CD14-positive monocyte (primary cell): Measurements from ENCODE around the gene CDH4. TPM values are rescaled to one million over a fixed set of nuclear protein-coding genes. Genes with fewer than 3 reads are reported as not detected.

Source experiments
- DNase-seq, 3 donors: peaks; one replicate each; pipeline ENCODE4 v3.0.0-alpha.2; 2011 to 2022
- H2AFZ ChIP-seq: 2 replicates; pipeline ENCODE4 v1.6.0; 2012; ENCODE audit warnings: mild to moderate bottlenecking, low read depth, low read length, inconsistent platforms; ENCODE audit not compliant: insufficient read depth, poor library complexity, severe bottlenecking
- H3K27ac ChIP-seq, 2 donors: 1 replicate in 1 of 2; 2 replicates in 1 of 2; pipeline ENCODE4 v1.5.1; 2012 to 2013; ENCODE audit warnings: low read length in 2 of 2, control low read depth in 1 of 2, inconsistent platforms in 1 of 2, low read depth in 1 of 2, mild to moderate bottlenecking in 1 of 2
- H3K27me3 ChIP-seq, 2 donors: one replicate each; pipeline versions ENCODE4 v1.6.0 to v1.6.1; 2011 to 2013; ENCODE audit warnings: low read length in 2 of 2; ENCODE audit not compliant: control insufficient read depth in 2 of 2, insufficient read depth in 2 of 2
- H3K36me3 ChIP-seq, 2 donors: replicated peaks in 1 of 2; 1 replicate in 1 of 2; 2 replicates in 1 of 2; pipeline versions ENCODE4 v1.5.1 to v1.6.1; 2012 to 2013; ENCODE audit warnings: low read length in 2 of 2, control low read depth in 1 of 2, inconsistent platforms in 1 of 2, mild to moderate bottlenecking in 1 of 2; ENCODE audit not compliant: insufficient read depth in 2 of 2, control insufficient read depth in 1 of 2
- H3K4me1 ChIP-seq, 2 donors: 1 replicate in 1 of 2; 2 replicates in 1 of 2; pipeline versions ENCODE4 v1.5.1 to v1.6.1; 2012 to 2013; ENCODE audit warnings: low read length in 2 of 2, control low read depth in 1 of 2, inconsistent platforms in 1 of 2, mild to moderate bottlenecking in 1 of 2, moderate library complexity in 1 of 2; ENCODE audit not compliant: insufficient read depth in 2 of 2, control insufficient read depth in 1 of 2
- H3K4me2 ChIP-seq: replicated peaks from 2 replicates; pipeline ENCODE3; 2012; ENCODE audit warnings: low read length, moderate library complexity, mild to moderate bottlenecking; ENCODE audit not compliant: poor library complexity, severe bottlenecking; ENCODE audit errors: extremely low read depth
- H3K4me3 ChIP-seq, 3 experiments: fragments of 200-600 bp in 1 of 3; sonication (generic) in 1 of 3; replicated peaks in 1 of 3; 1 replicate in 2 of 3; 2 replicates in 1 of 3; pipeline ENCODE4 v1.5.1; 2011 to 2013; ENCODE audit warnings: low read length in 3 of 3, mild to moderate bottlenecking in 3 of 3, control low read depth in 2 of 3, low read depth in 2 of 3, inconsistent platforms in 1 of 3, moderate library complexity in 1 of 3
- H3K79me2 ChIP-seq: 2 replicates; pipeline ENCODE4 v1.6.0; 2012; ENCODE audit warnings: mild to moderate bottlenecking, control low read depth, inconsistent platforms, low read length, moderate library complexity; ENCODE audit not compliant: insufficient read depth
- H3K9ac ChIP-seq: 2 replicates; pipeline ENCODE4 v1.6.0; 2017; ENCODE audit warnings: low read length, mild to moderate bottlenecking; ENCODE audit not compliant: insufficient read depth, poor library complexity, severe bottlenecking
- H3K9me3 ChIP-seq, 2 donors: replicated peaks in 1 of 2; 1 replicate in 1 of 2; 2 replicates in 1 of 2; pipeline versions ENCODE4 v1.5.1 to v1.6.1; 2012 to 2013; ENCODE audit warnings: low read length in 2 of 2, control low read depth in 1 of 2; ENCODE audit not compliant: control insufficient read depth in 1 of 2, insufficient read depth in 1 of 2
- H4K20me1 ChIP-seq: 2 replicates; pipeline ENCODE4 v1.6.0; 2012; ENCODE audit warnings: mild to moderate bottlenecking, low read length, control low read depth, moderate library complexity; ENCODE audit not compliant: insufficient read depth
- H3K27ac Mint-ChIP-seq, 7 donors: one replicate each; pipeline ENCODE4 v1.8.0; 2020; ENCODE audit warnings: mild to moderate bottlenecking in 7 of 7, mixed read lengths in 7 of 7, moderate library complexity in 6 of 7, inconsistent platforms in 2 of 7
- H3K27me3 Mint-ChIP-seq, 3 donors: one replicate each; pipeline ENCODE4 v1.8.0; 2021 to 2022; ENCODE audit warnings: low read depth in 3 of 3, mild to moderate bottlenecking in 3 of 3, mixed read lengths in 3 of 3, moderate library complexity in 3 of 3, inconsistent platforms in 1 of 3
- H3K36me3 Mint-ChIP-seq, 2 donors: one replicate each; pipeline ENCODE4 v1.8.0; 2020; ENCODE audit warnings: mixed read lengths in 2 of 2, inconsistent platforms in 1 of 2, mild to moderate bottlenecking in 1 of 2
- H3K4me1 Mint-ChIP-seq: one replicate; pipeline ENCODE4 v1.8.0; 2020; ENCODE audit warnings: mild to moderate bottlenecking, mixed read lengths
- H3K4me3 Mint-ChIP-seq, 2 donors: one replicate each; pipeline ENCODE4 v1.8.0; 2020; ENCODE audit warnings: mild to moderate bottlenecking in 2 of 2, mixed read lengths in 2 of 2, moderate library complexity in 1 of 2
- H3K9me3 Mint-ChIP-seq, 7 donors: one replicate each; pipeline ENCODE4 v1.8.0; 2020 to 2022; ENCODE audit warnings: mixed read lengths in 7 of 7, mild to moderate bottlenecking in 6 of 7, moderate library complexity in 6 of 7, inconsistent platforms in 2 of 7
- WGBS: methylation state at CpG from one replicate; pipeline ENCODE4 v1.1.5; 2013; ENCODE audit warnings: missing lambda C conversion rate; ENCODE audit not compliant: insufficient coverage; 5-methylcytosine and 5-hydroxymethylcytosine counted together
- intact Hi-C, 2 donors: fragments of 100-400 bp; cut with micrococcal nuclease; formaldehyde crosslinking; loops; one replicate each; pipeline versions ENCODE4 v1.15.0 to v1.15.1; 2023
- polyA plus RNA-seq, 3 donors: library from polyadenylated mRNA; depleted of rRNA in 1 of 3; unstranded in 2 of 3; stranded (reverse) in 1 of 3; fragments of 300-500 nt in 2 of 3; fragments of >200 nt in 1 of 3; fragmentation: Illumina TruSeq in 2 of 3; gene quantifications; 1 replicate in 2 of 3; 2 replicates in 1 of 3; pipeline ENCODE4 v1.2.3, GENCODE V29; 2012 to 2021
- TF ChIP-seq, protein P1 (sequence below): fragments of 200-600 bp; IDR thresholded peaks from one replicate; pipeline ENCODE4 v1.8.0; 2022; ENCODE audit warnings: antibody characterized with exemption, mild to moderate bottlenecking

The CDH4 gene
- polyA plus RNA-seq, 3 donors, result not detected

DNA sequence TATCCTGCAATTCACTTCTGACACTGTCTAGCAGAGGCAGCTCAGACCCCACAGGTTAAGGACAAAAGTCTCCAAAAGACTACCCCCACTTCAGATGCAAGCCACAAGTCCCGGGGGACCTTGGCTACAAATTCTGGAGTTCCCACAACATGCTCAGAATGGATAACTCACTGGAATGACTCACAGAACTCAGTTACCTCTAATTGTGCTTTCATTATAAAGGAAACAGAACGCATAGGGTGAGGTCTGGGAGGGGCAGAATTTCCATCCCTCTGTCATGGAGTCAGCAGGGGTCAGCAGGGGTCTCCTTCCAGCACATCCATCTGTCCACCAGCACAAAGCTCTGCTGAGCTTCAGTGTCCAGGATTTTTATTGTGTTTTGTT is 184.2 kb downstream of the CDH4 start:
- H4K20me1 ChIP-seq, result no peaks in the 10 kb centered on the region
- no peak overlapping the region for H3K4me3 ChIP-seq
- Mint-ChIP-seq H3K36me3 (no peaks in the 10 kb centered on the region), H3K27ac (peak overlapping the region in 1 of 7 donors; percentile 47), H3K9me3 (peaks cover 0 to 37% (median 17%) of the 10 kb centered on the region in 7 donors), H3K27me3 (peaks cover 0 to 34% (median 6%) of the 10 kb centered on the region in 3 donors), H3K4me3 (no peak overlapping the region), H3K4me1 (peaks cover 7% of the 10 kb centered on the region)
- no peak overlapping the region for H3K27ac ChIP-seq
- no peaks in the 10 kb centered on the region for H3K27me3 ChIP-seq
- no CpG with 5 or more reads among the region's 2 CpGs for WGBS
- H3K79me2 ChIP-seq, result no peaks in the 10 kb centered on the region
- H3K9ac ChIP-seq, result no peak overlapping the region
- H3K4me2 ChIP-seq, result no peak overlapping the region
- H3K9me3 ChIP-seq, result peaks cover 6 to 71% of the 10 kb centered on the region in 2 donors
- TF ChIP-seq, protein P1, sequence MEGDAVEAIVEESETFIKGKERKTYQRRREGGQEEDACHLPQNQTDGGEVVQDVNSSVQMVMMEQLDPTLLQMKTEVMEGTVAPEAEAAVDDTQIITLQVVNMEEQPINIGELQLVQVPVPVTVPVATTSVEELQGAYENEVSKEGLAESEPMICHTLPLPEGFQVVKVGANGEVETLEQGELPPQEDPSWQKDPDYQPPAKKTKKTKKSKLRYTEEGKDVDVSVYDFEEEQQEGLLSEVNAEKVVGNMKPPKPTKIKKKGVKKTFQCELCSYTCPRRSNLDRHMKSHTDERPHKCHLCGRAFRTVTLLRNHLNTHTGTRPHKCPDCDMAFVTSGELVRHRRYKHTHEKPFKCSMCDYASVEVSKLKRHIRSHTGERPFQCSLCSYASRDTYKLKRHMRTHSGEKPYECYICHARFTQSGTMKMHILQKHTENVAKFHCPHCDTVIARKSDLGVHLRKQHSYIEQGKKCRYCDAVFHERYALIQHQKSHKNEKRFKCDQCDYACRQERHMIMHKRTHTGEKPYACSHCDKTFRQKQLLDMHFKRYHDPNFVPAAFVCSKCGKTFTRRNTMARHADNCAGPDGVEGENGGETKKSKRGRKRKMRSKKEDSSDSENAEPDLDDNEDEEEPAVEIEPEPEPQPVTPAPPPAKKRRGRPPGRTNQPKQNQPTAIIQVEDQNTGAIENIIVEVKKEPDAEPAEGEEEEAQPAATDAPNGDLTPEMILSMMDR, result no peak
- no peak for DNase-seq
- no peaks in the 10 kb centered on the region for H3K4me1 ChIP-seq
- H3K36me3 ChIP-seq, result no peaks in the 10 kb centered on the region
- no peak overlapping the region for H2AFZ ChIP-seq
- intact Hi-C loops, result no loop called here

DNA sequence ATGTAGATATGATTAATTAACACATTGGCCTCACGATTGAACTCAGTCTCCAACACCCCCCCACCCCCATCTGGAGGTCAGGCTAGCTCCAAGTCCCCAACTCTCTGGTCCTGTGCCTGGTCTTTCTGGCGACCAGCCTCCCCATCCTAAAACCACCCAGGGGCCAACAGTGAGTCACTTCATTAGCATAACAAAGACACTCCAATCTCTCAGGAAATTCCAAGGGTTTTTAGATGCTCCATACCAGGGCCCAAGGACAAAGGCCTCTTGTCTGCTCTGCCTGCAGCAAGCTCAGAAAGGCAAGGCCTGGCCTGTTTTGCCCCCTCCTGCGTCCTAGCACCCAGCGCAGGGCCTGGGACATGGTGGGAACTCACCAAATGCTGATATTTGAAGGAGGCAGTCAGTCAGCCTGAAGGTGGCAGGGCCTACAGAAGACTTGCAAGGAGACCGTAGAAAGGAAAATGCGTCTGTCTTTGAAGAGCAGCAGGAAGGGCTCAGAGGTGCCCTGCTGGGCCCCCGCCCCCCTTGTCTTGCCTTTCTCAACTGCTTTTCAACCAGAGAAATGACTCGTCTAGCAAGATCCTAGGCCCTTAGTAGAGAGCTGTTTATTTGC is 184.7 kb downstream of the CDH4 start:
- no peaks in the 10 kb centered on the region for H3K36me3 Mint-ChIP-seq
- H3K27me3 Mint-ChIP-seq, result peaks cover 0 to 34% (median 6%) of the 10 kb centered on the region in 3 donors
- no peak for DNase-seq
- no peak overlapping the region for H3K4me2 ChIP-seq
- H3K4me3 Mint-ChIP-seq, result no peak overlapping the region
- no peaks in the 10 kb centered on the region for H4K20me1 ChIP-seq
- no peak overlapping the region for H3K9ac ChIP-seq
- H3K9me3 Mint-ChIP-seq, result peaks cover 0 to 34% (median 16%) of the 10 kb centered on the region in 7 donors
- TF ChIP-seq, protein P1, result no peak
- peak overlapping the region in 1 of 7 donors; percentile 22 for H3K27ac Mint-ChIP-seq
- H3K4me1 ChIP-seq, result no peaks in the 10 kb centered on the region
- no peaks in the 10 kb centered on the region for H3K27me3 ChIP-seq
- no peaks in the 10 kb centered on the region for H3K36me3 ChIP-seq
- H2AFZ ChIP-seq, result no peak overlapping the region
- 65% methylated on average over 4 of the region's 8 CpGs for WGBS
- peaks cover 7% of the 10 kb centered on the region for H3K4me1 Mint-ChIP-seq
- H3K27ac ChIP-seq, result no peak overlapping the region
- H3K79me2 ChIP-seq, result no peaks in the 10 kb centered on the region
- intact Hi-C loops, result no loop called here
- H3K9me3 ChIP-seq, result peaks cover 6 to 69% of the 10 kb centered on the region in 2 donors
- no peak overlapping the region for H3K4me3 ChIP-seq
